Upper lobe of left lung (tissue), 6 donors: ENCODE measurements around the gene TNNT3. TPM values are rescaled to one million over a fixed set of nuclear protein-coding genes. Genes with fewer than 3 reads are reported as not detected.

ENCODE experiments used
- ATAC-seq, 2 donors: fragments of 200-7000 bp; cut with Tn5 transposase; one replicate each; pipeline ENCODE4 v1.9.1; 2022; ENCODE audit warnings: mild to moderate bottlenecking in 2 of 2, moderate library complexity in 2 of 2; ENCODE audit not compliant: low FRiP score in 2 of 2
- DNase-seq, 2 donors: peaks; one replicate each; pipeline ENCODE4 v3.0.0-alpha.2; 2019 to 2020
- H3K27ac ChIP-seq, 4 donors: fragments of 200-600 bp; sonication (generic); one replicate each; pipeline ENCODE4 v1.5.1; 2016 to 2019
- H3K27me3 ChIP-seq, 4 donors: fragments of 200-600 bp; sonication (generic); one replicate each; pipeline ENCODE4 v1.5.1; 2017 to 2019
- H3K36me3 ChIP-seq, 4 donors: fragments of 200-600 bp; sonication (generic); one replicate each; pipeline ENCODE4 v1.5.1; 2016 to 2019
- H3K4me1 ChIP-seq, 4 donors: fragments of 200-600 bp; sonication (generic); one replicate each; pipeline ENCODE4 v1.5.1; 2018 to 2019
- H3K4me3 ChIP-seq, 4 donors: fragments of 200-600 bp; sonication (generic); one replicate each; pipeline ENCODE4 v1.5.1; 2017 to 2019; ENCODE audit warnings: mild to moderate bottlenecking in 2 of 4, moderate library complexity in 1 of 4
- H3K9me3 ChIP-seq, 4 donors: fragments of 200-600 bp; sonication (generic); one replicate each; pipeline ENCODE4 v1.5.1; 2018 to 2019
- CTCF ChIP-seq, 6 experiments: fragments of 450-650 bp in 4 of 6; fragments of 200-600 bp in 2 of 6; sonication (generic) in 2 of 6; IDR thresholded peaks; one replicate each; pipeline ENCODE4 v1.5.1; 2016 to 2019; ENCODE audit warnings: antibody characterized with exemption in 6 of 6
- EP300 ChIP-seq, 4 donors: sonication (generic); formaldehyde crosslinking; IDR thresholded peaks; one replicate each; pipeline ENCODE4 v1.5.1; 2017; ENCODE audit warnings: antibody characterized with exemption in 4 of 4, control low read depth in 2 of 4
- POLR2A ChIP-seq, 4 donors: fragments of 450-650 bp; IDR thresholded peaks; one replicate each; pipeline ENCODE4 v1.5.1; 2016 to 2017; ENCODE audit warnings: antibody characterized with exemption in 4 of 4, mild to moderate bottlenecking in 2 of 4
- POLR2AphosphoS5 ChIP-seq, 2 donors: sonication (generic); formaldehyde crosslinking; IDR thresholded peaks; one replicate each; pipeline ENCODE4 v1.5.1; 2017; ENCODE audit warnings: antibody characterized with exemption in 2 of 2
- WGBS, 2 donors: methylation state at CpG; one replicate each; pipeline ENCODE4 v1.1.5; 2017 to 2018; 5-methylcytosine and 5-hydroxymethylcytosine counted together
- total RNA-seq, 6 donors: library from RNA; depleted of rRNA in 4 of 6; stranded (reverse); fragments of >200 nt in 4 of 6; gene quantifications; one replicate each; pipeline versions ENCODE4 v1.1.0 to v1.2.1, GENCODE V29; 2016 to 2021
- donor health status: DM: no; HTN: no; CAD: no; lungs with moderate emphysema.
- donor health status: DM: no; HTN: yes; CAD: no; lungs with severe emphysema.

TNNT3 gene
- total RNA-seq, 6 donors from 2014 or later, result 1.1 to 13.1 (median 2.4) TPM; not detected in 1

GRCh38 chr11:1888811-1889210 is 30.7 kb upstream of the TNNT3 start:
- Histone ChIP-seq H3K4me1 (peaks cover 0 to 4% (median 0%) of the 10 kb centered on the region in 4 donors), H3K36me3 (no peaks in the 10 kb centered on the region), H3K27me3 (no peaks in the 10 kb centered on the region), H3K27ac (no peak overlapping the region), H3K4me3 (no peak overlapping the region), H3K9me3 (no peaks in the 10 kb centered on the region)
- DNase-seq, result no peak
- no peak for TF ChIP-seq POLR2AphosphoS5 (IDR thresholded peaks at IDR 0.05)
- no peak for TF ChIP-seq POLR2A (IDR thresholded peaks at IDR 0.05)
- no peak for TF ChIP-seq EP300 (IDR thresholded peaks at IDR 0.05)
- no peak for TF ChIP-seq CTCF (IDR thresholded peaks at IDR 0.05)
- ATAC-seq, result no peak
- 68 to 93% methylated on average over 5 to 6 of the region's 6 CpGs for WGBS, 2 donors

GRCh38 chr11:1889224-1889930 is 30.1 kb upstream of the TNNT3 start:
- peaks cover 0 to 4% (median 0%) of the 10 kb centered on the region in 4 donors for H3K4me1 ChIP-seq
- ATAC-seq, result peak; percentile 30 to 63
- no peaks in the 10 kb centered on the region for H3K36me3 ChIP-seq
- no peak for TF ChIP-seq EP300 (IDR thresholded peaks at IDR 0.05)
- TF ChIP-seq CTCF (IDR thresholded peaks at IDR 0.05), result no peak
- TF ChIP-seq POLR2A (IDR thresholded peaks at IDR 0.05), result no peak
- TF ChIP-seq POLR2AphosphoS5 (IDR thresholded peaks at IDR 0.05), result no peak
- H3K27me3 ChIP-seq, result no peaks in the 10 kb centered on the region
- H3K9me3 ChIP-seq, result no peaks in the 10 kb centered on the region
- no peak overlapping the region for H3K27ac ChIP-seq
- peak in 1 of 2 donors; percentile 90 for DNase-seq
- H3K4me3 ChIP-seq, result no peak overlapping the region
- WGBS, 2 donors, result 40 to 70% methylated on average over 1 to 13 of the region's 34 CpGs

GRCh38 chr11:1889941-1890855 is 29.3 kb upstream of the TNNT3 start:
- no peak overlapping the region for H3K27ac ChIP-seq
- peak in 1 of 2 donors; percentile 15 for ATAC-seq

More at GRCh38 chr11:1889941-1890855, 29.3 kb upstream of the TNNT3 start:
- H3K27me3 ChIP-seq, result no peaks in the 10 kb centered on the region
- 83 to 86% methylated on average over 21 to 33 of the region's 33 CpGs for whole genome bisulfite sequencing, 2 donors
- H3K9me3 ChIP-seq, result no peaks in the 10 kb centered on the region
- no peak overlapping the region for H3K4me3 ChIP-seq
- TF ChIP-seq POLR2A (IDR thresholded peaks at IDR 0.05), result no peak
- no peak for TF ChIP-seq POLR2AphosphoS5 (IDR thresholded peaks at IDR 0.05)
- no peak for TF ChIP-seq EP300 (IDR thresholded peaks at IDR 0.05)
- no peak for TF ChIP-seq CTCF (IDR thresholded peaks at IDR 0.05)
- H3K4me1 ChIP-seq, result peaks cover 0 to 4% (median 0%) of the 10 kb centered on the region in 4 donors
- DNase-seq, result peak in 1 of 2 donors; percentile 79
- no peaks in the 10 kb centered on the region for H3K36me3 ChIP-seq
